ENCODE measurements around the gene BTBD16. TPM values are rescaled to one million over a fixed set of nuclear protein-coding genes. Genes with fewer than 3 reads are reported as not detected.

The BTBD16 gene
- total and polyA plus RNA-seq, 2 donors (not counting 3 experiments of a cell fraction or from before 2014, with no cell fraction given) = 0.04 TPM; not detected in 1

DNA sequence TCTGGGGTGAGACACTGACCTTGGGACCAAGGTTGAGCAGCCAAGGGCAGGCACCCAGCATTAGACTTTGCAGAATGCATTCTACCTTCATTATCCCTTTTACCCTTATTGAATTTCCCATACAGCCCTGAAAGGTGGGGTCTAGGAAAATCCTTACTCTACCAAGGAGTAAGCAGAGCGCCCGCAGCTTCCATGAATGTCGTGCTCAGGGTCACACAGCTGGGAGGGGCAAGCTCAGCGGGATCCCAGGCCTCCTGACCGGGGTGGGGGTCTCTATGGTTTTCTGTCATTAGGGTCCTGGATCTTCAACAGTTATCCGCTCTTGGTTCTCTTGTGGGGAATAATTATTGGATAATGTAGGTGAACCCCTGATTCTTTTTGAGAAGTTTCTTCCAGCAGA is 30.7 kb upstream of the BTBD16 start:
- no peaks in the 10 kb centered on the region for H3K4me1 ChIP-seq (ENCODE audit: control insufficient read depth, extremely low read depth, insufficient read depth, low read length)
- H3K9me1 ChIP-seq (replicated peaks; ENCODE audit: control insufficient read depth, extremely low read depth, insufficient read depth, low read length) = no peaks in the 10 kb centered on the region
- no peak overlapping the region for H3K4me3 ChIP-seq (replicated peaks in 1 of 3; ENCODE audit: insufficient read depth in 1 of 3, low read depth in 1 of 3, low read length in 3 of 3)
- DNase-seq (ENCODE audit: low read depth, low spot score) = no peak
- no peak for FAIRE-seq
- POLR2A ChIA-PET = no interaction called here
- H3K9ac ChIP-seq (replicated peaks; ENCODE audit: extremely low read depth, insufficient read depth, low read length) = no peak overlapping the region
- no peak overlapping the region for H2AFZ ChIP-seq (ENCODE audit: low read depth, low read length)
- no peaks in the 10 kb centered on the region for H4K20me1 ChIP-seq (replicated peaks; ENCODE audit: control insufficient read depth, extremely low read depth, insufficient read depth, low read length)
- BruUV-seq (replicated peaks) = no TSS peak
- H3K9me3 ChIP-seq (replicated peaks; ENCODE audit: control insufficient read depth, insufficient read depth, low read length) = no peaks in the 10 kb centered on the region
- no peaks in the 10 kb centered on the region for H3K79me2 ChIP-seq (ENCODE audit: control insufficient read depth, insufficient read depth, low read length)
- dilution Hi-C loops (cut with MboI; ENCODE audit: extremely low pct_ligation_motif_present, low sequenced_read_pairs) = no loop called here
- H3K36me3 ChIP-seq (ENCODE audit: control insufficient read depth in 2 of 2, extremely low read depth in 1 of 2, insufficient read depth in 2 of 2, low read length in 2 of 2) = peaks cover 3 to 10% of the 10 kb centered on the region in 2 experiments
- intact Hi-C loops (cut with micrococcal nuclease) = no loop called here
- H3K27me3 ChIP-seq (ENCODE audit: control insufficient read depth in 2 of 2, insufficient read depth in 2 of 2, low read length in 2 of 2) = no peaks in the 10 kb centered on the region
- no peak overlapping the region for H3K4me2 ChIP-seq (ENCODE audit: insufficient read depth, low read length)
- TF ChIP-seq MYC (IDR thresholded peaks at IDR 0.05; ENCODE audit: low read depth, low read length) = no peak
- TF ChIP-seq MAX (IDR thresholded peaks at IDR 0.05; ENCODE audit: insufficient read depth, insufficient read length) = no peak
- no peak for TF ChIP-seq EZH2 (IDR thresholded peaks at IDR 0.05; ENCODE audit: borderline replicate concordance, low read depth, low read length, severe bottlenecking)
- TF ChIP-seq GATA2 (IDR thresholded peaks at IDR 0.05; ENCODE audit: insufficient read depth, insufficient read length, low read depth, low read length) = no peak
- no peak for TF ChIP-seq FOS (IDR thresholded peaks at IDR 0.05; ENCODE audit: borderline replicate concordance, insufficient read depth, low read length)
- no peak for TF ChIP-seq POLR2AphosphoS5 (IDR thresholded peaks at IDR 0.05; ENCODE audit: insufficient read depth, low read depth, low read length)
- no peak for TF ChIP-seq JUN (IDR thresholded peaks at IDR 0.05; ENCODE audit: borderline replicate concordance, insufficient read depth, insufficient read length, low read depth)
- TF ChIP-seq, protein P1, sequence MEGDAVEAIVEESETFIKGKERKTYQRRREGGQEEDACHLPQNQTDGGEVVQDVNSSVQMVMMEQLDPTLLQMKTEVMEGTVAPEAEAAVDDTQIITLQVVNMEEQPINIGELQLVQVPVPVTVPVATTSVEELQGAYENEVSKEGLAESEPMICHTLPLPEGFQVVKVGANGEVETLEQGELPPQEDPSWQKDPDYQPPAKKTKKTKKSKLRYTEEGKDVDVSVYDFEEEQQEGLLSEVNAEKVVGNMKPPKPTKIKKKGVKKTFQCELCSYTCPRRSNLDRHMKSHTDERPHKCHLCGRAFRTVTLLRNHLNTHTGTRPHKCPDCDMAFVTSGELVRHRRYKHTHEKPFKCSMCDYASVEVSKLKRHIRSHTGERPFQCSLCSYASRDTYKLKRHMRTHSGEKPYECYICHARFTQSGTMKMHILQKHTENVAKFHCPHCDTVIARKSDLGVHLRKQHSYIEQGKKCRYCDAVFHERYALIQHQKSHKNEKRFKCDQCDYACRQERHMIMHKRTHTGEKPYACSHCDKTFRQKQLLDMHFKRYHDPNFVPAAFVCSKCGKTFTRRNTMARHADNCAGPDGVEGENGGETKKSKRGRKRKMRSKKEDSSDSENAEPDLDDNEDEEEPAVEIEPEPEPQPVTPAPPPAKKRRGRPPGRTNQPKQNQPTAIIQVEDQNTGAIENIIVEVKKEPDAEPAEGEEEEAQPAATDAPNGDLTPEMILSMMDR (IDR thresholded peaks at IDR 0.05; ENCODE audit: extremely low read depth in 1 of 2, insufficient read depth in 1 of 2, low read depth in 1 of 2, low read length in 2 of 2) = no peak
- no peak for TF ChIP-seq POLR2A (IDR thresholded peaks at IDR 0.05; ENCODE audit: low read depth, low read length)
- CTCF ChIA-PET = no interaction called here
- no peak overlapping the region for H3K27ac ChIP-seq (ENCODE audit: insufficient read depth, low read depth, low read length)
